ENCODE data around the gene ASTN1.

Gene ASTN1

DNA sequence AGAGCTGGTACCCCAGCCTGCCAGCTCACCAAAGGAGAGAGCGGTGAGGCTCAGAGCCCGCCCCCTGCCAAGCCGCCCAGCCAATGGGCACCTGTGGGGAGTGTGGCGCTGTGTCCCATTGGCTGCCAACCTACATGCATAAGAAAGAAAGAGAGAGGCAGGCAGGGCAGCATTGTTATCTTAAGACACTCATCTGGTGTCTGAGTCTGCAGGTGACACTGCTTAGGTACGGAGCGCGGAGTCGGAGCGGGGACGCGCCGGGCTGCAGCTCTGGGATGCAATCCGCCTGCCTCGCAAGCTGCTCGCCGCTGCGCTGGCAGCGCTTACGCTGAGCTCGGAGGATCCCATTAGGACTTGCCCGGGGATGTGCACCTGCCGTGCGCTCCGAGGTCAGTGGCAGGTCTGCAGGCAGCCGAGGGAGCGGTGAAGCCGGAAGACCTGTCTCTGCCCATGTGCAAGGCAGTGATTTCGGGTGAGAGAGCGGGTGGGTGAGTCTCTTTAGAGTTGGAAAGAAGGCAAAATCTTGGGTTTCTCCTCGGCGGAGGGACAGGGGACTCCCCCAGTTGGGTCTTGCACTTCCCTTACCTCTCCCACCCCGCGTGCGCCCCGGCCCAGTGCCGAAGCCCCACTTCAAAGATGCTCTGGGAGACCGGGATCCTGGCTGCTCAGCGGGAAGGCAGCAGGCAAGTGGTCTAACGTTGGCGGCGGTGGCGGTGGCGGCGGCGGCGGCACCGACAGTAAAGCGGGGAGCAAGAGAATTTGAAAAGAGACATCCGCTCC, 6.4 kb upstream of the ASTN1 start, which contains the start of gene BRINP2:
Gene BRINP2 (plus strand): TSS at position 203 of the 780 bp plus-strand sequence. CDS start 58,919 bp downstream, outside the sequence.
- H3K4me3 ChIP-seq (replicated peaks; ENCODE audit: insufficient read depth, low read length) = no peak within 1 kb of the TSS
- H3K27me3 ChIP-seq (ENCODE audit: insufficient read depth, poor library complexity, severe bottlenecking) = peaks cover 35% of the 10 kb centered on the region
- DNase-seq (ENCODE audit: low read depth in 1 of 2, low spot score in 1 of 2) = no peak

DNA sequence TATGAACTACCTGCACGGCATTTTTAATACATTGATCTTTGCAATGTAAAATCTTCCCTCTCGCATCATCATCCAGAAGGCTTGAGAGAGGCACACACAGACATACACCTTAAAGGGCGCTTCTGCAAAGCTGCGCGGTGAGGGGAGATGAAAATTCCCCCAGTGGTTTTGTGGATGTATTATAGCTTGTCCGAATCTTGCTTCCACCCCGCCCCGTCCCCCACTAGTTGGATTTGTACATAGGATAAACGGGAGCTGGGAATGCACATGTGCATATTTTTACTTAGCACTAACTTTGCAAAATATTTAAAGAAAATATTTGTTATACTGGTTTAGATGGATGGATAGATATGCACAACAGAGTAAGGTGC, 542 bp upstream of the ASTN1 start:
- H3K27ac ChIP-seq (replicated peaks) = no peak overlapping the region
- no peak for DNase-seq (ENCODE audit: low read depth in 1 of 2, low spot score in 1 of 2)
- peaks cover 32% of the 10 kb centered on the region for H3K27me3 ChIP-seq (ENCODE audit: insufficient read depth, poor library complexity, severe bottlenecking)
- H3K4me3 ChIP-seq (replicated peaks; ENCODE audit: insufficient read depth, low read length) = no peak overlapping the region
- TF ChIP-seq CTCF (IDR thresholded peaks at IDR 0.05; ENCODE audit: insufficient read depth, low read length) (no peak), REST (IDR thresholded peaks at IDR 0.05; ENCODE audit: insufficient replicate concordance, low read depth) (no peak), POLR2AphosphoS5 (IDR thresholded peaks at IDR 0.05; ENCODE audit: low read depth) (no peak), SPI1 (IDR thresholded peaks at IDR 0.05; ENCODE audit: borderline replicate concordance, low read depth) (no peak), GABPA (IDR thresholded peaks at IDR 0.05; ENCODE audit: low read depth) (no peak)

More for the DNA sequence above, 6.4 kb upstream of the ASTN1 start, which contains the start of gene BRINP2:
- TF ChIP-seq POLR2AphosphoS5 (IDR thresholded peaks at IDR 0.05; ENCODE audit: low read depth) (no peak), CTCF (IDR thresholded peaks at IDR 0.05; ENCODE audit: insufficient read depth, low read length) (no peak), REST (IDR thresholded peaks at IDR 0.05; ENCODE audit: insufficient replicate concordance, low read depth) (no peak), GABPA (IDR thresholded peaks at IDR 0.05; ENCODE audit: low read depth) (no peak), SPI1 (IDR thresholded peaks at IDR 0.05; ENCODE audit: borderline replicate concordance, low read depth) (no peak)
- no peak within 1 kb of the TSS for H3K27ac ChIP-seq (replicated peaks)

- Histone ChIP-seq H3K4me3 (replicated peaks; ENCODE audit: insufficient read depth, low read length) (no peak overlapping the region), H3K27me3 (ENCODE audit: insufficient read depth, poor library complexity, severe bottlenecking) (peaks cover 28% of the 10 kb centered on the region), H3K27ac (replicated peaks) (no peak overlapping the region)
- DNase-seq (ENCODE audit: low read depth in 1 of 2, low spot score in 1 of 2) = no peak
- TF ChIP-seq REST (IDR thresholded peaks at IDR 0.05; ENCODE audit: insufficient replicate concordance, low read depth) = no peak
- no peak for TF ChIP-seq GABPA (IDR thresholded peaks at IDR 0.05; ENCODE audit: low read depth)
- no peak for TF ChIP-seq CTCF (IDR thresholded peaks at IDR 0.05; ENCODE audit: insufficient read depth, low read length)
- TF ChIP-seq SPI1 (IDR thresholded peaks at IDR 0.05; ENCODE audit: borderline replicate concordance, low read depth) = no peak
- TF ChIP-seq POLR2AphosphoS5 (IDR thresholded peaks at IDR 0.05; ENCODE audit: low read depth) = no peak
Observed at GRCh38 chr1:177163844-177164379, 600 bp downstream of the ASTN1 start.

Measured in HL-60 (cell line).